CD4-positive, alpha-beta T cell (primary cell): ENCODE data around the gene PIK3R6. TPM values are rescaled to one million over a fixed set of nuclear protein-coding genes. Genes with fewer than 3 reads are reported as not detected.

Source experiments
- ATAC-seq: fragments of 200-7000 bp; cut with Tn5 transposase; one replicate; pipeline ENCODE4 v1.10.0; 2022; ENCODE audit warnings: mild to moderate bottlenecking; ENCODE audit not compliant: poor library complexity
- CTCF ChIA-PET: fragments of 350-600 bp; sonication (Branson Sonifier 250); formaldehyde crosslinking; loops from one replicate; lab custom pipeline; 2021; ENCODE audit warnings: antibody characterized with exemption, inconsistent platforms; lab: Charles Lee
- POLR2A ChIA-PET: fragments of 350-600 bp; sonication (Branson Sonifier 250); formaldehyde crosslinking; loops from one replicate; lab custom pipeline; 2021; ENCODE audit warnings: antibody characterized with exemption, inconsistent platforms; lab: Charles Lee
- DNase-seq, 14 experiments: peaks; one replicate each; pipeline ENCODE4 v3.0.0-alpha.2; 2013 to 2020; ENCODE audit warnings: mixed read lengths in 2 of 14
- H3K27ac ChIP-seq, 2 donors: one replicate each; pipeline versions ENCODE4 v1.5.1 to v1.7.0; 2013; ENCODE audit warnings: low read length in 2 of 2, low read depth in 1 of 2, mild to moderate bottlenecking in 1 of 2
- H3K27me3 ChIP-seq, 2 experiments: 1 replicate in 1 of 2; 2 replicates in 1 of 2; pipeline versions ENCODE4 v1.6.1 to v1.7.0; 2013; ENCODE audit warnings: low read length in 2 of 2, control low read depth in 1 of 2, mild to moderate bottlenecking in 1 of 2, moderate library complexity in 1 of 2; ENCODE audit not compliant: insufficient read depth in 2 of 2, control insufficient read depth in 1 of 2
- H3K36me3 ChIP-seq: one replicate; pipeline ENCODE4 v1.6.1; 2013; ENCODE audit warnings: low read length, control low read depth; ENCODE audit not compliant: insufficient read depth
- H3K4me1 ChIP-seq: one replicate; pipeline ENCODE4 v1.6.1; 2013; ENCODE audit warnings: low read length, control low read depth; ENCODE audit not compliant: insufficient read depth
- H3K4me3 ChIP-seq: one replicate; pipeline ENCODE4 v1.5.1; 2013; ENCODE audit warnings: mild to moderate bottlenecking, low read length, moderate library complexity
- H3K9me3 ChIP-seq, 2 experiments: 1 replicate in 1 of 2; 2 replicates in 1 of 2; pipeline versions ENCODE4 v1.6.1 to v1.7.0; 2013; ENCODE audit warnings: low read length in 2 of 2, mild to moderate bottlenecking in 2 of 2, control low read depth in 1 of 2, moderate library complexity in 1 of 2; ENCODE audit not compliant: control insufficient read depth in 1 of 2, insufficient read depth in 1 of 2
- H3K27ac Mint-ChIP-seq: one replicate; pipeline ENCODE4 v1.8.0; 2020; ENCODE audit warnings: mixed read lengths
- H3K27me3 Mint-ChIP-seq: one replicate; pipeline ENCODE4 v1.8.0; 2021; ENCODE audit warnings: mixed read lengths
- H3K36me3 Mint-ChIP-seq: one replicate; pipeline ENCODE4 v1.8.0; 2021; ENCODE audit warnings: low read depth, mixed read lengths
- H3K4me1 Mint-ChIP-seq: one replicate; pipeline ENCODE4 v1.8.0; 2021; ENCODE audit warnings: low read depth, mixed read lengths
- H3K4me3 Mint-ChIP-seq: one replicate; pipeline ENCODE4 v1.8.0; 2020; ENCODE audit warnings: mild to moderate bottlenecking, mixed read lengths
- H3K9me3 Mint-ChIP-seq: one replicate; pipeline ENCODE4 v1.8.0; 2020; ENCODE audit warnings: mixed read lengths
- intact Hi-C, 2 experiments: fragments of 100-400 bp; cut with DNase I in 1 of 2; cut with micrococcal nuclease in 1 of 2; formaldehyde crosslinking; loops; one replicate each; pipeline versions ENCODE4 v1.15.1 to v1.9.0; 2023 to 2025; cut with DNase I, micrococcal nuclease
- total RNA-seq, 174 experiments: library from RNA in 2 of 174; stranded (reverse) in 2 of 174; gene quantifications; one replicate each; pipeline ENCODE4 v1.2.3 and lab custom pipeline; 2021 to 2026
- TF ChIP-seq, protein P1 (sequence below): fragments of 200-600 bp; IDR thresholded peaks from one replicate; pipeline ENCODE4 v1.8.0; 2022; ENCODE audit warnings: antibody characterized with exemption, mild to moderate bottlenecking

Gene PIK3R6
- total RNA-seq, 2 experiments from 2014 or later = 0.50 to 0.60 TPM

DNA sequence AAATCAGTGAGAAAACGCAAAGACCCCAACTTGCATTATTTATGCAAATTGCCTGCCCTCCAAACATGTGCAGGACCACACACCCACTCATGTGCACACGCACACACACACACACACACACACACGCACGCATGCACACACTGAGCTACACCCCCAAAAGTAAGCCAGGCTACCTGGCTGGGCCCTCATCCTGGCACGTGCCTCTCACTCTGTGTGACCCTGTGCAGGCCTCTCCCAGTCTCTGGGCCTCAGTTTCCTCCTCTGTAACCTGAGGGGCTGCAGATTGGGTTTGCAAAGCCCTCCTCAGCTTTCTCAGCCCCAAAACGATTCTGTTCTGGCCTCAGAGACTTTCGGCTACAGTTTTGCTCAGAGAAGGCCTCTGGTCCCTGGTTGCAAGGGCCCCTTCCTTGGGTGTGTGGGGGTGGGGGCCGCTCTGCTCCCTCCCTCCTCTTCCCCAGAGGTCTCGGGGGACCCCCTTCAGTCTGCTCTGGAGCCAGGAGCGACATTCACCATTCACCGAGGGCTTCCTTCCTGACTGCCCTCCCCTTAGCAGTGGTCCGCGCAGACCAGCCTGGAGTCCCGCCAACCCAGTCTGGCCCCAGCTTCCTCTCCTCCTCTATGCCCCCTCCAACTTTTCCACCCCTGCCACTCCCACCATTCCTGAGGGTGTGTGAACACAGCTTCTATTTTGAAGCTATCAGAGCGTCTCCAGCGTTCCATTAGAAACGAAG is 5.4 kb upstream of the PIK3R6 start:
- peaks cover 7% of the 10 kb centered on the region for H3K36me3 Mint-ChIP-seq
- Histone ChIP-seq H3K4me3 (no peak overlapping the region), H3K27me3 (no peaks in the 10 kb centered on the region), H3K4me1 (peaks cover 2% of the 10 kb centered on the region), H3K36me3 (peaks cover 3% of the 10 kb centered on the region), H3K9me3 (no peaks in the 10 kb centered on the region), H3K27ac (no peak overlapping the region)
- DNase-seq (peak in 1 of 14 experiments; percentile 10), ATAC-seq (no peak)
- H3K4me1 Mint-ChIP-seq = peaks cover 14% of the 10 kb centered on the region
- intact Hi-C loops = no loop called here
- POLR2A ChIA-PET = no interaction called here
- H3K4me3 Mint-ChIP-seq = no peak overlapping the region
- no peaks in the 10 kb centered on the region for H3K9me3 Mint-ChIP-seq
- H3K27ac Mint-ChIP-seq = no peak overlapping the region
- H3K27me3 Mint-ChIP-seq = no peaks in the 10 kb centered on the region
- CTCF ChIA-PET = no interaction called here
- TF ChIP-seq, protein P1, sequence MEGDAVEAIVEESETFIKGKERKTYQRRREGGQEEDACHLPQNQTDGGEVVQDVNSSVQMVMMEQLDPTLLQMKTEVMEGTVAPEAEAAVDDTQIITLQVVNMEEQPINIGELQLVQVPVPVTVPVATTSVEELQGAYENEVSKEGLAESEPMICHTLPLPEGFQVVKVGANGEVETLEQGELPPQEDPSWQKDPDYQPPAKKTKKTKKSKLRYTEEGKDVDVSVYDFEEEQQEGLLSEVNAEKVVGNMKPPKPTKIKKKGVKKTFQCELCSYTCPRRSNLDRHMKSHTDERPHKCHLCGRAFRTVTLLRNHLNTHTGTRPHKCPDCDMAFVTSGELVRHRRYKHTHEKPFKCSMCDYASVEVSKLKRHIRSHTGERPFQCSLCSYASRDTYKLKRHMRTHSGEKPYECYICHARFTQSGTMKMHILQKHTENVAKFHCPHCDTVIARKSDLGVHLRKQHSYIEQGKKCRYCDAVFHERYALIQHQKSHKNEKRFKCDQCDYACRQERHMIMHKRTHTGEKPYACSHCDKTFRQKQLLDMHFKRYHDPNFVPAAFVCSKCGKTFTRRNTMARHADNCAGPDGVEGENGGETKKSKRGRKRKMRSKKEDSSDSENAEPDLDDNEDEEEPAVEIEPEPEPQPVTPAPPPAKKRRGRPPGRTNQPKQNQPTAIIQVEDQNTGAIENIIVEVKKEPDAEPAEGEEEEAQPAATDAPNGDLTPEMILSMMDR = no peak

GRCh38 chr17:8872036-8872704 is 4.7 kb upstream of the PIK3R6 start:
- ChIA-PET CTCF (no interaction called here), POLR2A (no interaction called here)
- H3K9me3 ChIP-seq = no peaks in the 10 kb centered on the region
- Mint-ChIP-seq H3K27me3 (no peaks in the 10 kb centered on the region), H3K4me3 (no peak overlapping the region), H3K9me3 (no peaks in the 10 kb centered on the region), H3K36me3 (no peaks in the 10 kb centered on the region), H3K27ac (no peak overlapping the region), H3K4me1 (peaks cover 21% of the 10 kb centered on the region)
- TF ChIP-seq, protein P1 = no peak
- intact Hi-C loops = no loop called here
- H3K27ac ChIP-seq = no peak overlapping the region
- peak in 1 of 14 experiments; percentile 5 for DNase-seq
- no peak for ATAC-seq
- peaks cover 9% of the 10 kb centered on the region for H3K4me1 ChIP-seq
- H3K27me3 ChIP-seq = no peaks in the 10 kb centered on the region
- H3K36me3 ChIP-seq = no peaks in the 10 kb centered on the region
- H3K4me3 ChIP-seq = no peak overlapping the region

DNA sequence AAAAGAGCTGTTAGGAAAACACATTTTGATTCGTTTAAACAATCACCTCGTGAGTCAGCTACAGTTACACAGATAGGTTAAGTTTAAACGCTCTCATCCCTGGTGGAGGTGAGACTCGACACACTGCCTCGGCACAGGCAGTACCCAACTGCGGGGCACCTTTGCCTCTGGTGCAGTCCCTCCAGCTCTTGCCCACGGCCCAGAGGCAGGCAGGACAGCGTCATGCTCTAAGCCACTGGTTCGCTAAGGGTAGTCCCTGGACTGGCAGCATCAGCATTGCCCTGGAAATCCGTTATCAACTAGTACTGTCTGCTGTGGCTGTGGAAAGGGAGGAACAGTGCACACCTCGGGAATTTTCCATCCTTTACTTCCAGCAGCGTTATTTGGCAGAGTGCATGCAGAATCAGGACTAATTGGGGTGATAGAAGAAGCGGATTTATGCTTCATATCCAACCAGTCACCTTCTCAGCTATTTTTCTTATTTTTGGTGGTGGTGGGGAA is 3.7 kb upstream of the PIK3R6 start:
- ChIA-PET POLR2A (no interaction called here), CTCF (no interaction called here)
- Histone ChIP-seq H3K36me3 (no peaks in the 10 kb centered on the region), H3K27ac (no peak overlapping the region), H3K4me1 (peaks cover 17% of the 10 kb centered on the region), H3K4me3 (no peak overlapping the region), H3K9me3 (no peaks in the 10 kb centered on the region), H3K27me3 (no peaks in the 10 kb centered on the region)
- Mint-ChIP-seq H3K4me3 (no peak overlapping the region), H3K4me1 (peaks cover 29% of the 10 kb centered on the region), H3K9me3 (no peaks in the 10 kb centered on the region), H3K27ac (no peak overlapping the region), H3K36me3 (no peaks in the 10 kb centered on the region), H3K27me3 (no peaks in the 10 kb centered on the region)
- ATAC-seq = no peak
- intact Hi-C loops = no loop called here
- TF ChIP-seq, protein P1 = no peak
- DNase-seq = peak in 1 of 14 experiments; percentile 5
